GM21529 (cell line): ENCODE measurements around the gene FAM83B.
"Not testable (repeated sequence)": the region's sequence is repeated elsewhere in the genome, so short reads cannot be mapped to it uniquely, and the experiment has no call there.

Experiments
- ATAC-seq: cut with Tn5 transposase; IDR thresholded peaks from one replicate; pipeline ENCODE4 v1.9.1; 2021; ENCODE audit not compliant: unreplicated experiment

Gene FAM83B

GRCh38 chr6:54860132-54860531 lies 13.6 kb downstream of the FAM83B start:
- ATAC-seq: no peak

- no peak for ATAC-seq
Measured at GRCh38 chr6:54860739-54861138, 14.2 kb downstream of the FAM83B start.

- ATAC-seq: no peak
Measured at GRCh38 chr6:54861905-54862616, 15.5 kb downstream of the FAM83B start.

- ATAC-seq: no peak
Measured at GRCh38 chr6:54864272-54864671, 17.7 kb downstream of the FAM83B start.

GRCh38 chr6:54865091-54865631 lies 18.6 kb downstream of the FAM83B start:
- ATAC-seq: no peak

- no peak for ATAC-seq
Measured at GRCh38 chr6:54868556-54868955, 22.0 kb downstream of the FAM83B start.

- ATAC-seq: no peak
Measured at GRCh38 chr6:54873599-54873998, 27.0 kb downstream of the FAM83B start.

- no peak for ATAC-seq
Measured at GRCh38 chr6:54874349-54875048, 27.9 kb downstream of the FAM83B start.

- ATAC-seq: no peak
Measured at GRCh38 chr6:54875539-54875938, 29.0 kb downstream of the FAM83B start.

GRCh38 chr6:54876365-54876764 lies 29.8 kb downstream of the FAM83B start:
- no peak for ATAC-seq

- ATAC-seq: no peak
Measured at GRCh38 chr6:54876871-54877270, 30.3 kb downstream of the FAM83B start.

- ATAC-seq: no peak
Measured at GRCh38 chr6:54877713-54878317, 31.2 kb downstream of the FAM83B start.

- ATAC-seq: no peak
Measured at GRCh38 chr6:54878718-54879117, 32.1 kb downstream of the FAM83B start.

- no peak for ATAC-seq
Measured at GRCh38 chr6:54879188-54879985, 32.8 kb downstream of the FAM83B start.

GRCh38 chr6:54881067-54881730 lies 34.6 kb downstream of the FAM83B start:
- no peak for ATAC-seq

- ATAC-seq: not testable (repeated sequence)
Measured at GRCh38 chr6:54881891-54882290, 35.3 kb downstream of the FAM83B start.

- no peak for ATAC-seq
Measured at GRCh38 chr6:54886932-54887584, 40.5 kb downstream of the FAM83B start.

- no peak for ATAC-seq
Measured at GRCh38 chr6:54891536-54891935, 45.0 kb downstream of the FAM83B start.

- ATAC-seq: no peak
Measured at GRCh38 chr6:54892831-54893230, 46.3 kb downstream of the FAM83B start.

GRCh38 chr6:54893818-54894217 lies 47.2 kb downstream of the FAM83B start:
- no peak for ATAC-seq
